ENCODE data around the gene KATNAL1.
"Not testable (repeated sequence)": the region's sequence is repeated elsewhere in the genome, so short reads cannot be mapped to it uniquely, and the experiment has no call there.

Gene KATNAL1

DNA sequence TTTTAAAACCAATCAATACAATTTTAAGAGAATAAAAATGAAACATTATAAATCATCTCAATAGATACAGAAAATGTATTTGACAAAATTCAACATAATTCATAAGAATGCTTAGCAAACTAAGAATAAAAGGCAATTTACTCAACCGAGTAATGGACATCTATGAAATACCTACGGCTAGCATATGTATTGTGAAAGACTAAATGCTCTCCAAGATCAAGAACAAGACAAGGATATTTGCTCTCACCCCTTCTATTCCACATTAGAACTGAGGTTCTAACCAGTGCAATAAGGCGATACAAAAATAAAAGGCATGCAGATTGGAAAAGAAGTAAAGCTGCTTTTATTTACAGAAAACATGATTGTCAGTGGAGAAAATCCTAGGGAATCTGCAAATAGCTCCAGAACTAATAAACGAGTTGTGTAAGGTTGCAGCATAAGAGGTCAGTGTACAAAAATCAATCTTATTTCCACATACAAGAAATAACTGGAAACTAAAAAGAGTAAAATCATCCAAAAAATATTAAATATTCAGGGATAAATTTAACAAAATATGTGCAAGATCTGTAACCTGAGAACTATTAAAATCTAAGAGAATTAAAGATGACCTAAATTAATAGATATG, 16.4 kb downstream of the KATNAL1 start:
- DNase-seq: no peak

DNA sequence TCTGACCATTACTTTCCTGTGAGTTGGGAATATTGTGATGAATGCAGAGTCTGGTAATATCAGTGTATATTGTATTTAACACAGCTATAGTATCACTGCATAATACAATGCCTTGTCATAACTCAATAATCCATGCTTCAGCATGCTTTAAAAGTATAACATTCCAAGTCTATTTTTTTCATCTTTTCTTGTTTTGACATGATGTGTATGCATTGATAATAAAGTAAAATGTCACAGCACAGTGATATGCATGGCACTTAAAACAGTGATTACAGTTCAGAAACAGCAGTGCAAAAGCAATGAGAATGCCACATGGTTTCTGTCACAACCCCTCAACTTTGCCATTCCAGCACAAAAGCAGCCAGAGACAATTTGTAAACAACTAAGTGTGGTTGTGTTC, 17.8 kb downstream of the KATNAL1 start:
- no peak for DNase-seq

DNA sequence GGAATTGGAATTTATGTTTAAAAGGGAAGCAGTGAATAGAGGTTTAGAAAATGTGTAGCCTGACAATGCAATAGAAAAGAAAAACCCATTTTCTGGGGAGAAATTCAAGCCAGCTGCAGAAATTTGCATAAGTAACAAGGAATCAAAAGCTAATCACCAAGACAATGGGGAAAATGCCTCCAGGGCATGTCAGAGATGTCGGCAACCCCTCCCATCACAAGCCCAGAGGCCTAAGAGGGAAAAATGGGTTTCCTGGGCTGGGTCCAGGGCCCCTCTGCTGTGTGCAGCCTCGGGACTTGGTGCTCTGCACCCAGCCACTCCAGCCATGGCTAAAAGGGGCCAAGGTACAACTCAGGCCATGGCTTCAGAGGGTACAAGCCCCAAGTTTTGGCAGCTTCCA, 21.3 kb downstream of the KATNAL1 start:
- DNase-seq: not testable (repeated sequence)

DNA sequence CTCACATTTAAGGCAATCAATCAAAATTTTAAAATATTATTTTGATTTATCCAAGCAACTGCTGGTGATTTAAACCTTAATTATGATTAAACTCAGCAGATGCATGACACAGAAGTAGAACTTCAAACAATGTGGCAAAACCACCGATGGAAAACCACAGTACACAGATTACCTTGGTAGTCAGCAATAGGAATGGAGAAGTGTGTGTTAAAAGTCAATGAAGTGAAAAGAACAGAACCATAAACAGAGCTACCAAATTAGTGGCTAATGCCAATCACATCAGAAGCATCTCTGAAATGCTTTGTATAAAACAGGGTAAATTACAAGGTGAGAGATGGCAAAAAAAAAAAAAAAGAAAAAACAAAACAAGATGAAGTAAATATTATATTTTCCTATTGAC, 31.2 kb downstream of the KATNAL1 start:
- DNase-seq: no peak

DNA sequence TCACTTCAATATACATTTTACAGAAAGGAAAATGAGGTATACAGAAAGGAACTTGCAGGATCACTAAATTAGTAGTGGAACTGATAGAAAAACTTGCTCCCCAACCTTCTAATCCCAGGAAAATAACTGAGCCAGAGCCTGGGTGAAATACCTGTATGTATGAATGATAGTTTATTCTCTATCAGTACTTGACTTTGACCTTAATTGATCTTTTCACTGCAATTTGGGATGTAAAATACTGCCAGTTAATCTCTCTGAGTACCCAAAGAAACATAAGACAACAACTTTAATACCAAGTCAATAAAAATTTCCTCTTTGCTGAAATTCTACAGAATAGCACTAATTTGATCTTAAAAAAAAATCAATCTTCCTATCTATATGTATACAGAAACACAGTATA, 33.3 kb downstream of the KATNAL1 start:
- DNase-seq: no peak

DNA sequence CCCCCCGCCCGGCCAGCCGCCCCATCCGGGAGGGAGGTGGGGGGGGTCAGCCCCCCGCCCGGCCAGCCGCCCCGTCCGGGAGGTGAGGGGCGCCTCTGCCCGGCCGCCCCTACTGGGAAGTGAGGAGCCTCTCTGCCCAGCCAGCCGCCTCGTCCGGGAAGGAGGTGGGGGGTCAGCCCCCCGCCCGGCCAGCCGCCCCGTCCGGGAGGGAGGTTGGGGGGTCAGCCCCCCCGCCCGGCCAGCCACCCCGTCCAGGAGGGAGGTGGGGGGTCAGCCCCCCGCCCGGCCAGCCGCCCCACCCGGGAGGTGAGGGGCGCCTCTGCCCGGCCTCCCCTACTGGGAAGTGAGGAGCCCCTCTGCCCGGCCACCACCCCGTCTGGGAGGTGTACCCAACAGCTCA, 37.3 kb downstream of the KATNAL1 start:
- not testable (repeated sequence) for DNase-seq

DNA sequence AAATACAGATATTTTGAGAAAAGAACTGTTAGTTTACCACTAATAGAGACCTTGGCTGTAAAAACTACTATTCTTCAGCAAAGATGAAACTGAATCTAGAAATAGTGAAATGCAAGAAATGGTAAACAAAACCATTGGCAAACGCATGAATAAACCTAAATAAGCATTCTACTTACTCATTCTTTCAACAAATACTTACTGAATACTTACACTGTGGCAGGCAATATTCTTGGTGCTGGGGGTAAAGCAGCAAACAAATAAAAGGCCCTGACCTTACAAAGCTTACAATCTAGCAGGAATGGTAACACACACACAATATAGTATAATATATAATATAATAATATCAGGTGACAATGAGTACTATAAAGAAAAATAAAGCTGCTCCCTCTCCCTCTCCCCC, 38.7 kb downstream of the KATNAL1 start:
- DNase-seq: no peak

DNA sequence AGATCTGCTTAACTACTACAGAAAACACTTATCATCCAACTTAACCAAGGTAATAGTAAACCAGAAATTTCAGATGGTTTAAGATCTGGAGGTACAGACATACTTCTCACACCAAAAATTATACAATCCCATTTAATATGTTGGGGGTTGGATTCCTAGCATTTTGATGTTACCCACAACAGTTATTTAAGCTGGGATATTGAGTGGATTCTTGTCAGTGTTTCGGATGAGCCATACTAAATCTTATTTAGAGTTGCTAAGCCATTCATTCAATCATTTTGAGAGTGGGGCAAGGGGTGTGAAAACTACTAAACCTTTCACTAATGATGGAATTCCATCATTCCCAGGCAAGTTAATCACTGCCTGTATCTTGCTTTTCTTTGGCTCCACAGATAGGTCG, 40.6 kb downstream of the KATNAL1 start:
- no peak for DNase-seq

DNA sequence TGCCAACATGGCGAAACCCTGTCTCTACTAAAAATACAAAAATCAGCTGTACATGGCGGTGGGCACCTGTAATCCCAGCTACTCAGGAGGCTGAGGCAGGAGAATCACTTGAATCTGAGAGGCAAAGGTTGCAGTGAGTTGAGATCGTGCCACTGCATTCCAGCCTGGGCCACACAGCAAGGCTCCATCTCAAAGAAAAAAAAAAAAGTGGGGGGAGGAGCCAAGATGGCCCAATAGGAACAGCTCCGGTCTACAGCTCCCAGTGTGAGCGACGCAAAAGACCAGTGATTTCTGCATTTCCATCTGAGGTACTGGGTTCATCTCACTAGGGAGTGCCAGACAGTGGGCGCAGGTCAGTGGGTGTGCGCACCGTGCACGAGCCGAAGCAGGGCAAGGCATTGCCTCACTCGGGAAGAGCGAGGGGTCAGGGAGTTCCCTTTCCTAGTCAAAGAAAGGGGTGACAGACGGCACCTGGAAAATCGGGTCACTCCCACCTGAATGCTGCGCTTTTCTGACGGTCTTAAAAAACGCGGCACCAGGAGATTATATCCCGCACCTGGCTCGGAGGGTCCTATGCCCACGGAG, 48.1 kb downstream of the KATNAL1 start:
- DNase-seq: not testable (repeated sequence)

DNA sequence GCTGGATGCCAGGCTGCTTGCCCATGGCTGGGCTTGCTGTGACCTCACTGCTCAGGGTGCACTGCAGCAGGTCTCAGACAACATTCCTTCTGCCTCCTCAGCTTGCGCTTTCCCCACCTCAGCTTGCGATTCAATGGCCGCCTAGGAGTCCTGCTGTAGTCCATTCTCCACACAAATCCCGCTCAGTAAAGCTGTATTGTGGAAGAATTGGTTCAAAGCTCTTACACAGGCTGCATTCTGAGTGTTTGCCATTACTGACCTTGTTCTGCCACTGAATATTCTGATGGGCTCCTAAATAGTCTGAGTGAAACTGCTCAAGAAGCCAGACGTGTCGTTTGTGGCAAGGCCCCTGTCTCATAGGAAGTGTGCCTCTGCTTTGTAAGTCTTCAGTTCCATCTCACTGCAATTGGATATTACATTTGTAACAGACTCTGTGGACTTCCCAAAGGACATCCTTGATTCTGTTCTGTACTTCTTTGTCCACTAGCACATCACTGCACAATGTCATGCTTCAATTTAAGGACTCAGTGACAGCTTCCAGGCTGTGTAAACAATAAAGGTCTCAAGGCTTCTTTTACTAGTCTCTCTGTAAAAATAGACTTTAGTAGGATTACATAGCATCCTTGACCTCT, 49.8 kb downstream of the KATNAL1 start:
- DNase-seq: no peak

DNA sequence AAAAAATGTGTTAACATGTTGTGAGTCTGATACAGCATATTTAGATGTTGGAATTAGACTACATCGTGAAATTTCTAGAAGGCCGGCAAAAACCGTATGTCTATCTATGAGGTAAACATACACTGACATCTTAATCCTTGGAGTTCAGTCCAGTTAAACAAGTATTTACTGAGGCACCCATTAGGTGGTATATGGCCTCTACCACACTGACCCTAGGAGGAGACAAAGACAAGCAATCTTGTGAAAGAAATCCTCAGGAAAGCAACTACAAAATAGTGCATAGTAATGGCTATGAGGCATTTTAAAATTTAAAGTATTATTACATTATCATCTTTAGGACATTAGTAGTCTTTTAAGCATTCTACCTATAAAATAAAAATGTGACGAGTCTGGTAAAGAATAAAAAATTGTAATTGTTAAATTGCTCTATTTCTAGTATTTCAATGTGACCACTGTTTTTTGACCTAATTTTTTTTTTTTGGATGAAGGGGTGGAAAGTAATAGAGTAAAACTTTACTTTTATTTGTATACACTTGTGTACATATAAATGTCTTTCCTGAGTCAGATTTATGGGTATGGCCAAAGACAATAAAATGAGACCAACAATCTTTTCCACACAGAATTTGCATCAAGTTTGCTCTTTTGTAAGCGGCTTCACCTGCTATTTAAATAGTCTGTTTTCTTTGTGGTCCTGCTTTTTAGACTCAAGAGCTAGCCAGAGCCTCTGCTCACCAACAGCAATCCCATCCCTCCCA, 50.5 kb downstream of the KATNAL1 start:
- DNase-seq: no peak

DNA sequence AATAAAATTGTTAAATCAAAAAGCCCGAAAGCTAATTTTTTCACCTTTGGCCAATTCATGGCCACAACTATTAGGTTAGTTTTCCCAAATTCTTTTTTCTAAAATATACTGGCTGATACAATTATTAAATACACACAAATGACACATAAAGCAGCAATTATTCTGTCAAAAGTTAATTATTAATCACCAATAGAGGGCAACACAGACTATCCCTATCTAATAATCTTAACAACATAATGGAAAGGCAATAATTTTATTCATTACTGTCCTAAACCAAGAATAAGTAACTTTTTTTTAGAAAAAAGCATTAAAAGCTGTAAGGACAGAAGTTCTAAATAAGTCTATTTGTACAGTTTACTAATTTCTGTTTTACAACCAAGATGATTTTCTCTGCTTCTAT, 51.7 kb downstream of the KATNAL1 start:
- DNase-seq: no peak

DNA sequence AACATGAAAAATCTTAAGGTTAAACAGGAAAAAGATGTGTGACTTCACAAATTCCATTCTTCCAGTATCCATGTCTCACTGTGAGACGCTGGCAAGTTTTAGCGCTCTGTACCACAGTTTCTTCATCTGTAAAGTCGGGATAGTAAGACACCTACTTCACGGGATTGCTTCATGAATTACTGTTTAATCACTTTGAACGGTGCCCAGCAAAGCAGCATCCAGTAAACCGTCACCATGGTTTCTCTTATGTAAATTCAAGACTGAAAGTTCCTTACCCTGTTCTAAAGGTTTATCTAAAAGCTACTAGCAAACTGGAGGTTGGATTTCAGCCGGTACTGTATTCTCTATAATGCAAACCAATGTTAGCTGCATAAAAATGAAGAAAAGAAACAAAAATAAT, 53.5 kb downstream of the KATNAL1 start:
- DNase-seq: no peak

DNA sequence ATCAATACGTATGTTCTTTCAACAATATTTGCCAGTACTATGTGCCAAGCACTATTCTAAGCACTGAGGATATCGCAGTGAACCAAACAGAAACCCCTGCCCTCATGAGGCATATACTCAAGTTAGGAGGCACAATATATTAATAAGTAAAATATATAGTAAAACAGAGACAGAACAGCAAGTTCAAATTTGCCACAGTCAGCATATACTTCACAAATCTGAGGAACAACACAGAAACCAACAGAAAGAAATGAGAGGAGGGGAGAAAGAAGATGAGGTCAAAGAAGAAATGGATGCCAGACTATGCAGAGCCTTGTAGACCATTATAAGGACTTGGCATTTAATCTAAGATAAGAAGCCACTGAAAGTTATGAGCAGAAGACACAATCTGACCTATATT, 59.9 kb downstream of the KATNAL1 start:
- no peak for DNase-seq

DNA sequence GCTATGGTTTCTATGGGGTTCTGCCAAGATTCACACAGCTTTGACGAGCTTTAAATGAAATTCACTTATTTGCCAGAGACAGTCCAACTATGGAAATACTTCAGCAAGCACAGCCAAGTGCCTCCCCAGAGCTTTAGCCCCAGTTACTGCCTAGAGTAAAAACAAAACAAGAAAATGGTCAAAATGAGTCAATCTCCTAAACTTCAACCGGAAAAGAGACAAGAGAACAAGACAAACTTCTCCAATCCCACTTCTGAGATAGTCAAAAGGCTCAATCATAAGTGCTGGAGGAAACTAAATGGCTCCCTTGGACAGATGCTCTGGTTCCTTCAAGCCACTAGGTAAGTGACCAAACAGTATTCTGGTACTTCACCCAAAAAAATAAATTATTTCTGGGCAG, 65.8 kb downstream of the KATNAL1 start:
- no peak for DNase-seq

DNA sequence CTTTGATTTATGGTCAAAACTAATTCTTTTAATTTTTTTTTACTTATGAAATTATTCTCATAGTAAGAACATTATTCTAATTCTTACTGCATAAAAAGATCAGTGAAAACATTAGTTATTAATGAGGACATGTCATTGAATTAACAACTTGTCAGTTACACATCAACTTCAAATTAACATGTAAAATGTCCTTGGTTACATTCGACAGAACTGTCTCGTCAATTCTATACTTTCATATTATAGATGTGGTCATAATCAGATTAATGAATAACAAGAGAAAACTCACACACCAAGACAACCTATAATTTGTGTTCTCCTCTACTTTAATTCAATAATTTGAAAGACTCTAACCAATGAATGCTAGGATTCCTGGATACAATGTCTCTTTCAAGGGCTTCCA, 66.7 kb downstream of the KATNAL1 start:
- DNase-seq: no peak

DNA sequence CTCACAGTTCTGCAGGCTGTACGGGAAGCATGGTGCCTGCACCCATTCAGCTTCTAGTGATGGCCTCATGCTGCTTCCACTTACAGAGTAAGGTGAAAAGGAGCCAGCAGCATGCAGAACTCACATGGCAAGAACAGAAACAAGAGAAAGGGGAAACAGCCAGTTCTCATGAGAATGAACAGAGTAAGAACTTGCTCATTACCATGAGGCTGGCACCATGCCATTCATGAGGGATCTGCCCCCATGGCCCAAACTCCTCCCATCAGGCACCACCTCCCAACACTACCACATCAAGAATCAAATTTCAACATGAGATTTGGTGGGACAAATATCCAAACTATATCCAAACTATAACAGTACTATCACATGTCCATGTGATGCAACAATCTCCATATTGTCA, 72.1 kb downstream of the KATNAL1 start:
- no peak for DNase-seq

DNA sequence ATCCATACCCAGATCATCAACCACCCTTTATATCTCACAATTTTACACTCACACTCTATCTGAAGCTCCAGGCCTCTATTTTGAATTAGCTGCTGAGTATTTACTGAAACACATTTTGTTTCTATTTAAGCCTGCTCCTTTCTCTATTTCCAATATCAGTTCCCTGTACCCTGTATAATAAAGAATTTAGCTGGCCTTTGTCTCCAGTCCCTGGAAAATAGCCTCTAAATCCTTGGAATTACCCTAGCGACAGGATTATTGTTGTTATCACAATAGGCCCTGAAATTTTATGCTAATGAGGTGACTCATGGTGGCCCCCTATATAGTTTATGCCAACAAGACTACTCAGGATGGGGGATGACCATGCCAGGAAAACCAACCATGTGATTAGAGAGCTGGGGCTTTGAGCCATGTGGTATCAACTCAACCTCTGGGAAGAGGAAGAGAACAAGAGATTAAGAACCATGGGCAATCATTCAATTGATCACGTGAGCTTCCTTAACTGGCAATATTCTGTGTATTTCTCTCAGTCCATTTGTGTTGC, 72.7 kb downstream of the KATNAL1 start:
- DNase-seq: no peak

DNA sequence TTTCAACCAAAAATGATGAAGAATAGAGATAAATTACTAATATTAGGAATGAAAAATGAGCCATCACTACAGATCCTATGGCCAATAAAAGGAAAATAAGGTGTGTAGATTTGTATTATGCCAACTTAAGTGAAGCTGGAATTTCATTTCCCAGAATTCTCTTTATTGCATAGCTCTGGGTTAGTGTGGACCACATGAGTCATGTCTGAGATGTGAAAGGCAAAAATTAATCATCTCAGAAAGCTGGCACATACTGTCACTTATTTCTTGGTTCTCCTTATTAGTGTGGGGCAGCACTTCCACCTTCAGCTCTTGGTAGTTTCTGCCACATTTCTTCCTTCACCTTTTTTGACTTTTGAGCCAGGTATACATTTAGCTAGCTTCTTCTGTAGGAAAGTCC, 82.6 kb downstream of the KATNAL1 start:
- DNase-seq: no peak

DNA sequence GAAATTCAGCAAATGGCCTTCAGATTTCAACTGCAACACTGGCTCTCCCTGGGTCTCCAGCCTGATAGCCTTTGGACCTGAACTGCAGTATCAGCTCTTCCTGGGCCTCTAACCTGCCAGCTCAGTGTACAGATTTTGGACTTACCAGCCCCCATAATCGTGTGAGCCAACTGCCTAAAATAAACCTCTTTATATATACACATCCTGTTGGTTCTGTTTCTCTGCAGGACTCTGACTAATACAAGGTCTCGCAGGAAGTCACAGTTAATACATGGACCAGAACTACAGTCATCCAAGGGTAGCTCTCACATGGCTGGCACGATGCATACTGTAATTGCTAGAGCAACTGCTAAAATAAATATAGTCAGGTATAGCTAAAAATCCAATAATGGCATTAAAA, 85.1 kb downstream of the KATNAL1 start:
- DNase-seq: no peak

DNA sequence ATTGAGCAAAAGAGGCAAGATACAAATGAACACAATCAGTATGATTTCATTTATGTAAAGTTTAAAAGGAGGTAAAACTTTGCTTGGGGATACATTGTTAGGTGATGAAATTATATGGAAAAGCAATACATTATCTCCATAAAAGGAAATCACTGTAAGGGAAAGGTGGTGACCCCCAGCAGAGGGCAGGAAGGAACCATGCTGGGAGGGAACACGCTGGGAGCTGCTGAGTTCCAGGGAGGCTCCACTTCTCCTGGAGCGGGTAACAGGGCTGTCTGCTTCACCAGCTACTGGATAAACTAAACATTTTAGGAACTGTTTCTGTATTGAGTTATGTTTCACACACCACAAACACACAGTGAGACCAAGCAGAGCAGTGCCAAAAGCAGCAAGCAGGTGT, 91.2 kb downstream of the KATNAL1 start:
- DNase-seq: no peak

DNA sequence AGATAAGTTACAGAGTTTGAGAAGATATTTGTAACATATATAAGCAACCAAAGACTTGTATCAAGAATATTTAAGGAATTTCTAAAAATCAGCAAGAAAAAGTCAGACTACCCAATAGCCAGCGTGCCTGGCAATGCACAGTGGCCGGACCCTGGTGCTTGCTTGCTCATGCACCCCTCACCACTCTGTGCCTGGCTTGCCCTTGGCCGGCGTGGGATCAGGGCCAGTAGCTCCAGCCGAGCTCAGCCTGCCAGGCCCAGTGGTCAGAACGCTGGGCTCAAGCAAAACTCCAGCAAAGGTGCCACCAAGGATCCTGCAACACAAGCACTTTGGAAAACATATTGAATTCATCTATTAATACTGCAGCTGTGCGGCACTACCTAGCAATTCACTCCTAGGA, 95.1 kb downstream of the KATNAL1 start:
- DNase-seq: no peak

DNA sequence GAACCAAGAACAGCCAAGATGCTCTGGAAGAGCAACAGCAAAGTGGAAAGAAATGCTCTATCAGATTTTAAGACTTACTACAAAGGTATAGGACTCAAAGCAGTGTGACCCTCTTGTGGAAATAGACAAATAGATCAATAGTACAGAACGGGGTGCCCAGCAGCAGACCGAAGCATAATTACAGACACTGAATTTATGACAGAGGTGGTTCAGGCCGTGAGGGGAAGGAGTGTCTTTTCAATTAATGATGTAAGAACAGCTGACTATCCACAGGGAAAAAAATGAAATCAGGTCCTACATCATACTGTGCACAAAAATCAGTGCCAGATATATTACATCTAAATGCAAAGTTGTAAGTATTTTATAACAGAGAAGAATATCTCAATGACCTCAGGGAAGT, 95.6 kb downstream of the KATNAL1 start:
- no peak for DNase-seq

DNA sequence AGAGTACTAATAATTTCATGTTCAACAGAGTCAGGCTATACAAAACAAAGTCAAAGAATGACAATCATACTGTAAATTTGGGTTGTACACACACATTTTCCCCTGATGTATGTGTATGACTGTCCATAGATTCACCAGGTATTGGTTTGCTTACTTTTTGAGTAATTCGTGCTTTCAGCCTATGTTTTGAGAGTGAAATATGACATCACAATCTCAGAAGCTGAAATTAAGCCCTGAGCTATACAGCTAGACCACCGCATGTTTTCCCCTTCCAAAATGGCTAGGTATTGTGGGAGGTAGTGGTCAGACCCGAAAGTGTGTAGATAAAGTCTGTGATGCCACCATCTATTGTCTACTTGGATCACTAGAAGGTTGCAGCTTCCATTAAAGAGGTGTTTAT, 102.8 kb downstream of the KATNAL1 start:
- DNase-seq: no peak
